GM18499 (cell line): ENCODE results near the gene GIGYF1.
"Not testable (repeated sequence)": the region's sequence is repeated elsewhere in the genome, so short reads cannot be mapped to it uniquely, and the experiment has no call there.

Experiments
- ATAC-seq: cut with Tn5 transposase; IDR thresholded peaks from one replicate; pipeline ENCODE4 v1.9.1; 2021; ENCODE audit warnings: moderate number of reproducible peaks; ENCODE audit not compliant: insufficient read depth, unreplicated experiment

Gene GIGYF1

DNA sequence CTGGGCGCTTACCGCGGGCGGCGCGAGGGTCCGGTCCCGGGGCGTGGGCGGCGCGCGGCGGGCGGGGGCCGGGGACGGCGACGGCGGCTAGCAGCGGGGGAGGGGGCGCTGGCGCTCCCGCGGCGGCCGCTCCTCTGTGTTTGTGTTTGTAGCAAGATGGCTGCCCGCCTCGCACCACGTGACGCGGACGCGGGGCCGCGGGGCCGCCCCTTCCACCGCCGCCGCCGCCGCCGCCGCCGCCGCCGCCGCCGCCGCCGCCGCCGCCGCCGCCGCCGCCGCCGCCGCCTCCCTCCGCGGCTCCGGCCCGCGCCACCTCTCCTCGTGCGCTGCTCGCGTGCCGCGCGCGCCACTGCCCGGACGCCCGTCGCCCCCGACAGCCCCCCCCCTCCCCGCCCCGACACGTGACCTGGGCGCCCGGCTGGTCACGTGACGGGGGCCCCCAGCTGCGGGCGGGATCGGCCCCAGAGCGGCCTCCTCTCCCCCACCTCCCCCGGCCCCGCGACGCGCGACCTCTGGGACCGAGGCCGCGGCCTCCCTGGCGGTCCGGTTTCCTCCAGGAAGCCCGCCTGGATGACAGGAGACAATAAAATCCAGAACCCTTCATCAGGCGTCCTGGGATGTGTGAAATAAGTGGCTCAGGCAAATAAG, at the start of gene GIGYF1:
Gene GIGYF1 (minus strand): TSS at position 153 of the 648 bp plus-strand sequence. CDS start 6,012 bp downstream, outside the sequence.
- ATAC-seq = no peak

- ATAC-seq = no peak
These were observed 45.9 kb upstream of the GIGYF1 start for GRCh38 chr7:100739934-100740333.

GRCh38 chr7:100736671-100737070, 42.6 kb upstream of the GIGYF1 start:
- no peak for ATAC-seq

- no peak for ATAC-seq
These were observed 41.7 kb upstream of the GIGYF1 start for GRCh38 chr7:100735730-100736129.

DNA sequence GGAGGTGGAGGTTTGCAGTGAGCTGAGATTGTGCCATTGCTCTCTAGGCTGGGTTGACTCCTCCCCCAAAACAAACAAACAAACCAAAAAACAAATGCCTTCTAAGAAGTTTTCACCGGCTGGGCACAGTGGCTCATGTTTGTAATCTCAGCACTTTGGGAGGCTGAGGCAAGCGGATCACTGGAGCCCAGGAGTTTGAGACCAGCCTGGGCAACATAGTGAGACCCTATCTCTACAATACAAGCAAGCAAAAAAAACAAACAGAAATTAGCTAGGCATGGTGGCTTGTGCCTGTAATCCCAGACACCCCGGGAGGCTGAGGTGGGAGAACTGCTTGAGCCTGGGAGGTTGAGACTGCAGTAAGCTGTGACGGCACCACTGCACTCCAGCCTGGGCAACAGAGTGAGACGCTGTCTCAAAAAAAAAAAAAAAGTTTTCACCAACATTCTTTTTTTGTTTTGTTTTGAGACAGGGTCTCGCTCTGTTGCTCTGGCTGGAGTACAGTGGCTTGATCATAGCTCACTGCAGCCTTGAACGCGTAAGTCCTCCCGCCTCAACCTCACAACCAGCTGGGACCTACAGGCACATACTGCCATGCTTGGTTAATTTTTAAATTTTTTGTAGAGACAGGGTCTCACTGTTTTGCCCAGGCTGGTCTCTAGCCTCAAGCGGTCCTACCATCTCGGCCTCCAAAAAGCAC, 38.0 kb upstream of the GIGYF1 start:
- ATAC-seq = no peak

DNA sequence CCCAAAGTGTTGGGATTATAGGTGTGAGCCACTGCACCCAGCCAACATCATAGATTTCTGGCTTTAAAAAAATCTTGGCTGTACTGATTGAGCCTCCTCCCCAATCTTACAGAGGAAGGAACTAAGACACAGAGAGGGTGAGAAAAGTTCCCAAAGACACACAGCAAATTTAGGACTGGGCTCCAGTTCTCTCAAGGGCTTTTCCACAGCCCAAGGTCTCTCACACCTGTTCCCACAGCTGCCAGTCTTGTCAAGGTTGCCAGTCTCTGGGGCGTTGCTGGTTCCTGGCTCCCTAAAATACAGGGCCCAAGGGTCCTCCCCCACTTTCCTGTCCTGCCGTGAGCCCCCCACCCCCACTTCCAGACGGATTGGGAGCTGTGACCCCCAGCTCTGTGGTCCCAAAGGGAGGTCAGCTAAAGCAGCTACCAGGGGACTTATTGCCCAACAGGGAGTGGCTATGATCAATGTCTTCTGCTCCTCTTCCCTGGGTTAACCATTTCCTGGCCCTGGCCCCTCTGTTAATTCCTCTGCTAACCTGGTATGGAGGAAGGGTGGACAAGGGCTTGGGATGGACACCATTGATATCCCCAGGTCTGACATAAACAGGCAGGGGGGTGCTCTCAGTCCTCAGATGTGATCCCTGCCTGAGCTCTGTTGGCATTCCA, 36.2 kb upstream of the GIGYF1 start:
- ATAC-seq = no peak

DNA sequence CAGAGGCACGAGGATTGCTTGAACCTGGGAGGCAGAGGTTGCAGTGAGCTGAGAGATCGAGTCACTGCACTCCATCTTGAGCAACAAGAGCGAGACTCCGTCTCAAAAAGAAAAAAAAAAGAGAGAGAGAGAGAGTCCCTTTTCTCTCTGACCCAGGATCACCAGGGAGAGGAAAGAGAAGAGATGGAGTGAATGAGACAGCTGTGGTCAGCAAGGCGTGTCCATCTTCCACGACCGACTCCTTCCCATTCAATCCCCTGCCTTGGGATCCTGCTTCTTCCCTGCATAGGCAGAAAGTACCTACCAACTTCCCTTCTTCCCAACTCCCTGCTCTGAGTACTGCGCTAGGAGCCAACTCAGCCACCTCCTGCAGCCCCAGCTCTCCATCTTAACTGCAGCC, 34.1 kb upstream of the GIGYF1 start:
- ATAC-seq = no peak

DNA sequence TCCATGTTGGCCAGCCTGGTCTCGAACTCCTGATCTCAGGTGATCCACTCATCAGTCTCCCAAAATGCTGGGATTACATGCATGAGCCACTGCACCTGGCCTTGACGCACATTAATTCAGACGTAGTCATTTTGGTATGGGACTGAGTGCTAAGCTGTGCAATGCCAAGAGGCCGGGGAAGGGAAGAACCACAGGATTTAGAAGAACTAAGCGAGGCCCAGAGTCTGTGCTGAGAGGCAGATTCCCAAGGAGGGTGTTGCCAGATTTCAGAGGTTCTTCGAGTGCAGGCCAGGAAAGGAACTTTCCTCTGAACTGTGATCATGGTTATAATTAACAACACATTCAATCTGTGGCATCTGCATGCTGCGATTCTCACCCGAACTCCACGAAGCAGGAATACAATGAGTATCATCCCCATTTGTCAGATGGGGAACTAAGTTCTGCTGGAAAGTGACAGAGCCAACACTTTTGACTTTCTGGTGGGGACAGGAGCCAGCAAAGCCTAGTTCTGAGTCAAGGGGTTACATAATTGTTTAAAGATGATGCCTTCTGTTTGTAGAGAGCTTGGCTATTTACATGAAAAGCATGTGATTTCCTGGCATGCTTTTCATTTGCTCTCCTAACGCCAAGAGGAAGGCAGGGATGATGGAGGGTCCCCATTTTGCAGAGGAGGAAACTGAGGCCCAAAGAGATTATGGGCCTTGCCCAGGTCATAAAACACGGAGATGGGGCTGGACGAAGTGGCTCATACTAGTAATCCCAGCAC, 33.1 kb upstream of the GIGYF1 start:
- ATAC-seq = no peak

GRCh38 chr7:100724364-100724763, 30.3 kb upstream of the GIGYF1 start:
- ATAC-seq = not testable (repeated sequence)

- ATAC-seq = no peak
These were observed 29.8 kb upstream of the GIGYF1 start for GRCh38 chr7:100723732-100724275.

- no peak for ATAC-seq
These were observed 28.6 kb upstream of the GIGYF1 start for GRCh38 chr7:100722480-100723212.

DNA sequence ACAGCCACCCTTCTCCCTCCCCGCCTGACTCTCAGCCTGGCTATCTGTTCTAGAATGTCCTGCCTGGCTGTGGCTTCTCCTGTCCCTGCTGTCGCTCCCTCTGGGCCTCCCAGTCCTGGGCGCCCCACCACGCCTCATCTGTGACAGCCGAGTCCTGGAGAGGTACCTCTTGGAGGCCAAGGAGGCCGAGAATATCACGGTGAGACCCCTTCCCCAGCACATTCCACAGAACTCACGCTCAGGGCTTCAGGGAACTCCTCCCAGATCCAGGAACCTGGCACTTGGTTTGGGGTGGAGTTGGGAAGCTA, 27.4 kb upstream of the GIGYF1 start:
- no peak for ATAC-seq

- ATAC-seq = no peak
These were observed 26.8 kb upstream of the GIGYF1 start for GRCh38 chr7:100720671-100721504.

DNA sequence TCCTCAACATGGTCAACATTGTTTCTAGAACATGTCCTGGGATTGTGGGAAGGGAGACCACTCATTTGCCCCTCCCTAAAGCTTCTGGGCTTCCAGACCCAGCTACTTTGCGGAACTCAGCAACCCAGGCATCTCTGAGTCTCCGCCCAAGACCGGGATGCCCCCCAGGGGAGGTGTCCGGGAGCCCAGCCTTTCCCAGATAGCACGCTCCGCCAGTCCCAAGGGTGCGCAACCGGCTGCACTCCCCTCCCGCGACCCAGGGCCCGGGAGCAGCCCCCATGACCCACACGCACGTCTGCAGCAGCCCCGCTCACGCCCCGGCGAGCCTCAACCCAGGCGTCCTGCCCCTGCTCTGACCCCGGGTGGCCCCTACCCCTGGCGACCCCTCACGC, 26.2 kb upstream of the GIGYF1 start, which contains the start of gene EPO:
Gene EPO (plus strand): TSS at position 190 of the 392 bp plus-strand sequence. CDS start 513 bp downstream, outside the sequence.
- ATAC-seq = no peak

DNA sequence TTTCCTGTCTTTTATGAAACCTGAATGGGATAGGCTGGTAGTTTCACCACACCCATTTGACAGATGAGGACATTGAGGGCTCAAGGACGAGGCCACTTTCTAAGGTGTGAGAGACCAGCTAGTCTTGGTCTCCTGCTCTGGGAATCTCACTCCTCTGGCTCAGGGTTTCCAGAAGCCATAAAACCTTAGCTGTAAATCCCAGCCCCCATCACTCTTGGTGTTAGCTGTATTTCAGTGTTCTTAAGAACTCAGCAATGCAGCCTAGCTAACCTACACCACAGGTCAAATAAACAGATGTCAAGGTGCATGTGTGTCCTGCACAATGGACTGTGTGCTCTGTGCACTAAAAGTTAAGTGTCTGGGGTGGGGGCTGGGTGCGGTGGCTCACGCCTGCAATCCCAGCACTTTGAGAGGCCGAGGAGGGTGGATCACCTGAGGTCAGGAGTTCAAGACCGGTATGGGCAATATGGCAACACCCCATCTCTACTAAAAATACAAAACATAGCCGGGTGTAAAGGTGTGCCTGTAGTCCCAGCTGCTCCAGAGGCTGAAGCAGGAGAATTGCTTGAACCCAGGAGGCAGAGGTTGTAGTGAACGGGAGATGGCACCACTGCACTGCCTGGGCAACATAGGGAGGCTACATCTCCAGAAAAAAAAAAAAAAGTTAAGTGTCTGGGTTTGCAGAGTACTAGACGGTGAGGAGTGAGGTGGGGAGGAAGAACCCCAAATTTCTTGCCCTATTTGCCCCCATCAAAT, 25.7 kb upstream of the GIGYF1 start:
- no peak for ATAC-seq

- ATAC-seq = not testable (repeated sequence)
These were observed 23.0 kb upstream of the GIGYF1 start for GRCh38 chr7:100717073-100717472.

GRCh38 chr7:100714725-100715124, 20.7 kb upstream of the GIGYF1 start:
- no peak for ATAC-seq

GRCh38 chr7:100711369-100711768, 17.3 kb upstream of the GIGYF1 start:
- no peak for ATAC-seq
